Fibroblast of lung (primary cell): ENCODE data around the gene DISP2.

Experiments
- CTCF ChIP-seq, 2 donors: IDR thresholded peaks in 1 of 2; conservative IDR thresholded peaks in 1 of 2; 1 replicate in 1 of 2; 2 replicates in 1 of 2; pipeline ENCODE4 v1.5.1; 2011 to 2012; ENCODE audit warnings: low read length in 2 of 2, control low read depth in 1 of 2, inconsistent platforms in 1 of 2, low read depth in 1 of 2, mild to moderate bottlenecking in 1 of 2
- EZH2 ChIP-seq: IDR thresholded peaks from 2 replicates; pipeline ENCODE4 v1.5.1; 2012; ENCODE audit warnings: low read length, control low read depth, mild to moderate bottlenecking; ENCODE audit errors: missing control alignments

GRCh38 chr15:40382580-40383456 is 24.8 kb downstream of the DISP2 start, which contains the start of gene KNSTRN:
- TF ChIP-seq CTCF (conservative IDR thresholded peaks at IDR 0.05 in 1 of 2, IDR thresholded peaks at IDR 0.05 in 1 of 2; ENCODE audit: low read depth in 1 of 2, low read length in 2 of 2), result no peak
- no peak for TF ChIP-seq EZH2
